ENCODE data around the gene TMPRSS3. TPM values are rescaled to one million over a fixed set of nuclear protein-coding genes. Genes with fewer than 3 reads are reported as not detected.

TMPRSS3 gene
- total and polyA plus RNA-seq, 2 of the 13 experiments (the other 11 are each of a cell fraction or from before 2014, with no cell fraction given) = 2.8 to 16.9 TPM

GRCh38 chr21:42423685-42424084 lies 27.8 kb upstream of the TMPRSS3 start:
- H2AFZ ChIP-seq (ENCODE audit: low read length) = no peak overlapping the region
- no peak overlapping the region for H3K27ac ChIP-seq (ENCODE audit: extremely low read length, insufficient read depth, low read length)
- no peak for ATAC-seq
- DNase-seq (ENCODE audit: low spot score) = no peak
- H3K27me3 ChIP-seq (ENCODE audit: control insufficient read depth in 1 of 2, insufficient read depth in 2 of 2, low read length in 2 of 2) = peaks cover 1 to 16% of the 10 kb centered on the region in 2 experiments; a peak in 1 of 5 replicates
- BruUV-seq (replicated peaks) = no TSS peak
- ChIA-PET CTCF (ENCODE audit: low intra/inter-chr PET ratio, low total read pairs) (no interaction called here), POLR2A (no interaction called here)
- H3K4me1 ChIP-seq (ENCODE audit: insufficient read depth, low read length) = peaks cover 28% of the 10 kb centered on the region
- intact Hi-C loops (cut with micrococcal nuclease; ENCODE audit: unreplicated experiment) = no loop called here
- TF ChIP-seq MTF2 (CRISPR knock-in tag; IDR thresholded peaks at IDR 0.05; ENCODE audit: borderline replicate concordance) (no peak), ZXDC (CRISPR knock-in tag; IDR thresholded peaks at IDR 0.05) (no peak)
- no peak for FAIRE-seq
- no peaks in the 10 kb centered on the region for H4K20me1 ChIP-seq (ENCODE audit: insufficient read depth, low read length)
- in situ Hi-C loops (cut with HindIII; ENCODE audit: extremely low pct_ligation_motif_present, low pct_unique_long_range_greater_than_20kb) = no loop called here
- no peaks in the 10 kb centered on the region for H3K9me3 ChIP-seq (ENCODE audit: low read length)
- H3K79me2 ChIP-seq (ENCODE audit: insufficient read depth, low read length) = no peaks in the 10 kb centered on the region
- 17% methylated on average over 2 of the region's 2 CpGs for WGBS (ENCODE audit: low lambda C conversion rate)
- H3K4me2 ChIP-seq (ENCODE audit: low read depth, low read length) = no peak overlapping the region
- no peaks in the 10 kb centered on the region for H3K36me3 ChIP-seq (replicated peaks in 1 of 2; ENCODE audit: control insufficient read depth in 1 of 2, insufficient read depth in 2 of 2, low read length in 2 of 2)
- no peak overlapping the region for H3K9ac ChIP-seq (ENCODE audit: insufficient read depth, low read depth, low read length)
- H3K4me3 ChIP-seq (replicated peaks in 1 of 3; ENCODE audit: insufficient read depth in 1 of 3, low read depth in 2 of 3, low read length in 3 of 3) = no peak overlapping the region

DNA sequence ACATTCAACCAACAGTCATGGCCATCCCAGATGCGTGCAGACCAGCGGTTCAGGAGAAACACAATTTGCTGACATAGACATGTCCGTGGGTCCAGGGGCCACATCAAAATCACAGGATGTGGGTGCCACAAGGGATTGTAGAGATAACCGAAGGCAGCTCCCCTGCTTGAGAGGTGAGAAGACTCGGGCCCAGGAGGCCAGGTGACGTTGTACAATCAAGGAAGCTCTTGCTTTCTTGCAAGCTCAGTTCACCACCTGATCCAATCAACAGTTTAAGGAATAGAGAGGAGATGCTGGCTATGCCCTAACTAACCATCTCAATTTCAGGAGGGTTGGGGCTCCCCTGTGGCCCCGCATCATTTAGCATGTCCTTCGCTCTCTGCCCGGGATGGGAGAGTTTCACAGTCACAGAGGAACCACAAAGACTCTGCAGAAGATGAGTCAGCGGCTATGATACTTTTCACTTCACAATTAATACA lies 27.4 kb upstream of the TMPRSS3 start:
- Histone ChIP-seq H3K36me3 (replicated peaks in 1 of 2; ENCODE audit: control insufficient read depth in 1 of 2, insufficient read depth in 2 of 2, low read length in 2 of 2) (no peaks in the 10 kb centered on the region), H3K4me3 (replicated peaks in 1 of 3; ENCODE audit: insufficient read depth in 1 of 3, low read depth in 2 of 3, low read length in 3 of 3) (no peak overlapping the region), H3K4me2 (ENCODE audit: low read depth, low read length) (no peak overlapping the region), H3K27me3 (ENCODE audit: control insufficient read depth in 1 of 2, insufficient read depth in 2 of 2, low read length in 2 of 2) (peaks cover 1 to 16% of the 10 kb centered on the region in 2 experiments; a peak in 1 of 5 replicates), H2AFZ (ENCODE audit: low read length) (no peak overlapping the region), H3K4me1 (ENCODE audit: insufficient read depth, low read length) (peaks cover 28% of the 10 kb centered on the region), H4K20me1 (ENCODE audit: insufficient read depth, low read length) (no peaks in the 10 kb centered on the region), H3K9me3 (ENCODE audit: low read length) (no peaks in the 10 kb centered on the region), H3K9ac (ENCODE audit: insufficient read depth, low read depth, low read length) (no peak overlapping the region), H3K27ac (ENCODE audit: extremely low read length, insufficient read depth, low read length) (no peak overlapping the region), H3K79me2 (ENCODE audit: insufficient read depth, low read length) (no peaks in the 10 kb centered on the region)
- TF ChIP-seq, protein P1, sequence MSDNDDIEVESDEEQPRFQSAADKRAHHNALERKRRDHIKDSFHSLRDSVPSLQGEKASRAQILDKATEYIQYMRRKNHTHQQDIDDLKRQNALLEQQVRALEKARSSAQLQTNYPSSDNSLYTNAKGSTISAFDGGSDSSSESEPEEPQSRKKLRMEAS (IDR thresholded peaks at IDR 0.05) = no peak
- TF ChIP-seq MAFK (conservative IDR thresholded peaks at IDR 0.05 in 1 of 2, IDR thresholded peaks at IDR 0.05 in 1 of 2; ENCODE audit: low read length in 2 of 2) (peak; percentile 50 to 68), NCOA1 (CRISPR knock-in tag; IDR thresholded peaks at IDR 0.05) (no peak)
- intact Hi-C loops (cut with micrococcal nuclease; ENCODE audit: unreplicated experiment) = no loop called here
- DNase-seq (ENCODE audit: low spot score) (no peak), ATAC-seq (no peak), FAIRE-seq (no peak)
- ChIA-PET CTCF (ENCODE audit: low intra/inter-chr PET ratio, low total read pairs) (no interaction called here), POLR2A (interaction anchor here (0.7 kb wide), 1 partner anchor 16 kb away, joined by 3 read pairs; no protein-coding TSS in a partner anchor)
- no TSS peak for BruUV-seq (replicated peaks)
- in situ Hi-C loops (cut with HindIII; ENCODE audit: extremely low pct_ligation_motif_present, low pct_unique_long_range_greater_than_20kb) = no loop called here
- WGBS (ENCODE audit: low lambda C conversion rate) = 49% methylated on average over 7 of the region's 10 CpGs

All from HepG2 (cell line).